GM20431 (cell line): Measurements from ENCODE around the gene CNKSR3.

Experiments
- in situ Hi-C: fragments of 300-500 bp; cut with MseI, MboI; formaldehyde crosslinking; loops from one replicate; pipeline ENCODE4 v1.15.0; 2020; ENCODE audit warnings: low sequenced_read_pairs; ENCODE audit not compliant: unreplicated experiment

Gene CNKSR3

DNA sequence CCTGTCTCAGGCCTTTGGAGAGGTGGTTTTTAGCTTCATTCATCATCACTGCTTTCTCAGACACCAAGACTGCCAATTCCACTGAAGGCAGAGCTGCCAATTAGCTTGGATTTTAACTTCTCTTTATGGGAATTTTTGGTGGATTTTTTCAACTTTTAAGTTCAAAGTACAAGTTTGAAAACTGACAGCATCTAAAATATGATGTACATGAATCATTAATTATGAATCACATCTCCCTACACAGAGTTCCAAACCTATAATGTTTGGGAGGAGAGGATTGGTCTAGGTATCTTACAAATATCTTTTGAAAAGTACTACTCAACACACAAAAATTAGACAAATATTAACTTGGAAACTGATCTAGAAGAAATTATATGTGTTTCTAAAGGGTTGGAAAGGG, 25.5 kb downstream of the CNKSR3 start:
- in situ Hi-C loops, result no loop called here

GRCh38 chr6:154482858-154483257, 27.6 kb downstream of the CNKSR3 start:
- in situ Hi-C loops, result no loop called here

GRCh38 chr6:154481521-154482013, 28.9 kb downstream of the CNKSR3 start:
- in situ Hi-C loops, result no loop called here

GRCh38 chr6:154479771-154480639, 30.5 kb downstream of the CNKSR3 start:
- in situ Hi-C loops, result no loop called here

- in situ Hi-C loops, result no loop called here
Observed at GRCh38 chr6:154479351-154479769, 31.1 kb downstream of the CNKSR3 start.

GRCh38 chr6:154478701-154479060, 31.8 kb downstream of the CNKSR3 start:
- in situ Hi-C loops, result no loop called here

DNA sequence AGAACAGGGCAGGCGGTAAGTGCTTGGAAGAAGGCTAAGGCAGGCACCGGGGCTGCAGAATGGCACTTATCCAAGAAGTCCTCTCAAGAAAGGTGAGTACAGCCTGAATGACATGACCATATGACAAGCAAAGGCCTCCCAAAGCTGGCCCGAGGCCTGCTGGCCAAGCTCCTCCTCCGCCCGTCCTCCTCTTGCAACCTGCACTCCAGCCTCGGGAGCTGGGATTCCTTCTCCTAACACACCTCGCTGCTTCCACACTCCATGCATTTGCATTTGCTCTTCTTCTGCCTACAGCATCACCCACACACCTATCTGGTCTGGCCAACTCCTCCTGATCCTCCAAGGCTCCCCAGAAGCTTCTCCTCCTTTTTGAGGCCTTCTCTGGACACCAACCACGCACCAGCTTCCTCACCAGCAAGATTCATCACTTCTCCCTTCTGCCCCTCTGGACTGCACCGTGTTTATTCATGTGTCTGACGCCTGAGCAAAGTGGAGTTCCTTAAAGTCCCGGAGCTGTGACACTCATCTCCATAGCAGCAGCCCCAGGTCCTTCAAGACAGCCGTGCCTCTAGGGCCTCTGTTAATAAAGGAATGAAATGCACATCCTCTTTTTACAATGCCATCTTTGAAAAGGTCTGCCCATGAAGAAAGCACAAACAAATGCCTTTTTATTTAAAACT, 32.3 kb downstream of the CNKSR3 start:
- in situ Hi-C loops, result no loop called here

DNA sequence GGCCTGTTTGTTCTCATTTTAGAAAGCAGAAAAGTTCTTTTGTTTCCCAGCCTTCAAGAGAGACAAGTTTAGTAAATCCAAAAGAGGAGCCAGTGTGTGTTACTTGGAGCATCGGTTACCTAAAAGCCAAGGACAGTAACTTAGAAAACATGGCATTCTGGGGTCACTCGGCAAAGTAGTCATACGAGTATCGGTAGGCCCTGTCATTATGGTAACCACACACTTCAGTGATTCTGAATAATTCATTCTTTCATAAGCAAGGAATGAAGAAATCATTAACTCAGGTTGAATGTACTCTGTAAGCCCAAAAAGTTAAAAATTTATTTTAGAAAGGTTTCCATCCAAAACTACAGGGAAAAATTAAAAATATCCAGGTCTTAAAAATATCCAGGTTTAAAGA, 34.0 kb downstream of the CNKSR3 start:
- in situ Hi-C loops, result no loop called here

DNA sequence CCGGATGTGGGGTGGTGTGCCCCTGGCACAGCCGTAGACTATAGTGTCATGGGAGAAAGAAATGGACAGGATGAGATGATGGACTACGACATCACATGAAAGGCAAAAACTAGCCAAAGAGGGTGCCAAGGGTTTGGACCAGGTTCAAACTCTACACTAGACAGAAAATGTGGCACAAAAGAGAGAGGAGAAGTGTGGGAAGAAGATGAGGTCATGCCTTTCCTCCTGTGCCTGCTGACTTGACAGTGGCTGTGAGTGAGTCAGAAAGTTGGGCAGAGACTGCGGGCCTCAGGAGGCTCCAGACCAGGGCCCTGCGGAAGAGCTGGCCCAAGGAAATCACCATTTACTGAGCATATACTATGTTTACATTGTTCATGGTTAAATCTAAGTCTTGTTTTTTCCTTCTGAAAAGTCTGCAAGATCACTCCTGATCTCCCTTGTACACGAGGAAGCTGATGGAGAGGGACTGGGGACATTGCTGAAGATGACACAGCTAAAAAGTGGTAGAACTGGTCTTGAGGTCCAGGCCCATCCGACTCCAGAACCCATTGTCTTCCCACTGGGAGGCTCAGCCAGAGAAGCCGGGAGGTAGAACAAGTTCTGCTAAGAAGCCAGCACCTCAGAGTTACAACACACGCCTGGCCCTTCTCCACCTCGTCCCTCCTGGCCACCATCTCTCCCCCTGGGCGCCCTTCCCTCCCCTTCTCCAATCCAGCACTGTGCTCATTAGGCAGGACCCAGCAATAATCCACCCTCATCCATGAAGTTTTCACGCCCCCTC, 35.6 kb downstream of the CNKSR3 start:
- in situ Hi-C loops, result no loop called here

GRCh38 chr6:154473324-154473723, 37.2 kb downstream of the CNKSR3 start:
- in situ Hi-C loops, result no loop called here

DNA sequence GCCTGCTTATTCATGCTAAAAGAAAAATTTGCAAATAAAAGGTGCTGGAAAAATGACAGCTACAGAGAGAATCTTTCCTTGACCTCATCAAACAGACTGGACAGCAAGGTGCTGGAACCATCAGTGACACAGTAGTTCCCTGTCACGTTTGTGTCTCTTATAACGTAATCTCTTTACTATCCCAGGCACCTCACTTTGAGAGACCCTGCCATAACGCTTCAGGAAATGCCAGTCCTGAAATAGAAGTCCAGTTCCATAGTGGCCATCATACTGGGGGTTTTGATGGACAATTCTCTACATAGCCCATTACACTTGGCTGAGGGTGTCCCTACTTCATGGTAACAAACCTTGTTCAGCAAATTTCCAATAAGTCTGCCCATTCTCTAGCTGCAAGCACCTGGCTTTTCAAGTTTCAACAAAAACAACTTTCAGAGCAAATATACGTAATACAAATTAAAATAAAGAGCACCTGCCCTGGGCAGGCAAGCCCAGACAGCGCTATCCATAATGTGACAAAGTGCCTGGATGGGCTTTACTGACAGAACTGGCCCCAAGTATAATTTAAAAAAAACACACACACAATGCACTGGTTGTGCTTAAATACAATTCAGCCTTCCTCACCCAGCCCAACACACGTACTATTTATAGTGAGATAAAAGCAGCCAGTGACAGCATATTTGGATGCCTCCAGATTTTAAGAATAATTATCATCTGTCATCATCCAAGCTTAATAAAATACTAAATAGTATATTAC, 38.7 kb downstream of the CNKSR3 start:
- in situ Hi-C loops, result no loop called here

DNA sequence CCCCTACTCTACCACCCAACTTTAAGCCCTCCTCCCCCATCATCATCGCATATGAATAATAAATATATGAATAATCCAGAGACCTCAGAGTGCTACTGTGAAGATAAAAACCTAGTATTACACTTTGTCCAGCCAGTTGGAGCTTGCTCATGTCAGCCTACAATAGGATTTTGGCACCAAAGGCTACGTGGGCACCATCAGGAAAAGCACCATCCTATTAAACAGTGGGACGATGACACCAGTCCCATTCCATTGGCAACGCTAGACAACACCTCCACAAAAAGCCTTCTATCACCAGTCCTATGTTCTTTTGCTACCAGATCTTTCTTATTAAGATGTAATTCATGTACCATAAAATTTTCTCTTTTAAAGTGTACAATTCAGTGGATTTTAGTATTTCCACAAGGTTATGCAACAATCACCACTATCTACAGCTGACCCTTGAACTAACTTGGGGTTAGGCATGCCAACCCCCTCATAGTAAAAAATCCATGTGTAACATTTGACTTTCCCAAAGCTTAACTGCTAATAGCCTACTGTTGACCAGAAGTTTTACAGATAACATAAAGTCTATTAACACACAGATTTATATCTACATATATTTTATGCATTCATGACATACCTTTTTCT, 41.1 kb downstream of the CNKSR3 start:
- in situ Hi-C loops, result no loop called here

DNA sequence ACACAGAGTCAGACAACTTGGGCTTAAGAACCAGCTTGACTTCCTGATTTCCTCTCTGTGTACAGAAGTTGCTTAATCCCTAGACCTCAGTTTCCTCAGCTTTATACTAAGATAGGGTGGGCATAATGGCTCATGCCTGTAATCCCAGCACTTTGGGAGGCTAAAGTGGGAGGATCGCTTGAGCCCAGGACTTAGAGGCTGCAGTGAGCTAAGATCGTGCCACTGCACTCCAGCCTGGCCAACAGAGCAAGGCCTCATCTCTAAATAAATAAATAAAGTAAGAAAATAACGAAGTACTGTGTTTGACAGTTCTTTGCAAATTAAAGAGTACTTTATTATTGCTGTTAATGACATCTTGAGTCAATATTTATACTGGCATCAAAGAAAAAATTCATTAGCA, 41.7 kb downstream of the CNKSR3 start:
- in situ Hi-C loops, result no loop called here

DNA sequence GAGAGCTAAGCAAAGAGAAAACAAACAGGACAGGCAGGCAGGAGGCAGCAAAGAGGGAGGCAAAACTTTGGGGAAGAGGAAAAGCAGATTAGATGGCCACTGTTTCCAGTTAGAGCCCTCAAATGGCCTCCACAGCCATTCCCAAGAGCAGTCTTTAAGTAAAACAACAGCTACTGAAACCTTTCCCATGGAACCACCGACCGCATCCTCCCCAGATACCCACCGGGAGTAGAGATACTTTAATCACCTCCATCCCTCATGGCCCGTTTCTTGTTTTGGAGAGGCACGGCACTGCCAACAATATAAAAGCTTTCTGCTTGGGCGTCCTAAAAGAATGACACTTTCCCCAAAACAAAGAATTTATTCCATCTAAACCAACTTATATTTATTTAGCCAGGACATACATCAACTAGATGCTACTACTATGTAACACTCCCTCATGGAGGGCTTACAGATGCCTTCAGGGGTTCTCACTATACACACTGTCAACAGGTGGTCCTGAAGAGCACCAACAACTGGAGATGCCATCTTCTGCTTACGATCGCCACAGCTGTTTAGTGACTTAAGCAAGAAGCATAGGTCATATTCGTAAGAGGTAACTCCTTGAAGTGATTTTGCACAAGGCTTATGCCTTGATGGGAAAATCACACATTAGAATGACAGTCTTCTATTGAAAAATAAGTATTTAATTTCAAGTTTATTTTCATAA, 43.4 kb downstream of the CNKSR3 start:
- in situ Hi-C loops, result no loop called here

GRCh38 chr6:154466139-154466538, 44.3 kb downstream of the CNKSR3 start:
- in situ Hi-C loops, result no loop called here

DNA sequence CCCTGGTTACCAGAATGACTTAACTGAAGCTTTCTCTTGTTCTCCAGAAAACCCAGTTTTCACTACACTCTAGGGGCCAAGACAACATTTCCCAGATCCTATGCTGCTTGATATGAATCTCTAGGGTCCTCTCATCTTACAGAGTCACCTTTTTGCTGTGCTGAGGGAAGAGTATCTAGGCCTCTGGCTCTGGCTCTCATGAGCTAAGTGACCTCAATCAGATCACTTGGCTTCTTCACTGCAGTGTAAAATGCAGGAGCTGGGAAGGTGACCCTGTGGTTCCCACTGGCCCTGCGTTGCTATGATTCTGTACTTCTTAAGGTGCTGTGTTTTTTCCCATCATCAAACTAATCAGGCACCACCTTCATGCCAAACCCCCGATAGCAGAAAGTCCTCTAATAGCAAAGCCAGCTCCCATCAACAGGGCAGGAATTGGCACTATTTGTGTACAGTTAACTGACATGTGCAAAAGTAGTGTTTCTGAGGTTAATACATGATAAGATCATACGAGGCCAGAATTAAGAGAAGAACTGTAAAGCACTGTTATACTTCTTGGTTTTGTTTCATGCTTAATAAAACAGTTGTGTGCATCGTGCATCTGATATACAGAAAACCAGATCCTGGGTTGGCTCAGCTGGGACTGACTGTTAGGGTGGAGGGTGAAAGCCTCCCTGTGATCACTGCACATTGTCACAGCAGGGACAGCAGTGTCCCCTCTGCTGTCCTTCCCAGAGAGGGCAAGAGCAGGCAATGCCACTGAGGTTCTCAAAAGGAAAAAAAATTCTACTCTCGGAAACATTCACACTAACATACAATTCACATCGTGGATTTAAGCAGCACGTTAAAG, 46.7 kb downstream of the CNKSR3 start:
- in situ Hi-C loops, result no loop called here

GRCh38 chr6:154462425-154462824, 48.1 kb downstream of the CNKSR3 start:
- in situ Hi-C loops, result no loop called here

DNA sequence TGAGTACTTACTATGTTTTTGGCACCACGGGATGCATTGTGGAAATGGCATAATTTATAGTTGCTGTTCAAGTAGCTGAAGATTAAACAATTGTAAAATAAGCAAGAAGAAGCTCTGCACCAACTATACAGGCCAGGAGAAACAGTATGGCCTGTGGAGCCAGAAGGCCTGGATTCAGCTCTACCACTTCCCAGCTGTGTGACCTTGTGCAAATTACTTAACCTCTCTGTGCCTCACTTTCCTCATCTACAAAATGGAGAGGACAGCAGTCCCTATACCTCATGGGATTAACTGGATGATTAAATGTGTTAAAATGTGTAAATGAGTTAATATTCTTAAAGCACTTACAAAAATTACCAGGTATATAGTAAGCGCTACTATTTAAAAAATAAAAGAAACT, 49.1 kb downstream of the CNKSR3 start:
- in situ Hi-C loops, result no loop called here
